HG03039 (cell line): ENCODE results near the gene PALLD.

Experiments
- ATAC-seq: cut with Tn5 transposase; IDR thresholded peaks from one replicate; pipeline ENCODE4 v1.9.1; 2021; ENCODE audit warnings: mild to moderate bottlenecking, moderate library complexity; ENCODE audit not compliant: unreplicated experiment

PALLD gene

GRCh38 chr4:168880811-168881595, 384.2 kb downstream of the PALLD start:
- ATAC-seq = peak; percentile 69

- ATAC-seq = no peak
Observed at GRCh38 chr4:168881781-168882420, 385.0 kb downstream of the PALLD start.

GRCh38 chr4:168882650-168883233, 385.9 kb downstream of the PALLD start:
- no peak for ATAC-seq

GRCh38 chr4:168883513-168883912, 386.7 kb downstream of the PALLD start:
- no peak for ATAC-seq

- ATAC-seq = no peak
Observed at GRCh38 chr4:168884251-168885124, 387.6 kb downstream of the PALLD start.

- no peak for ATAC-seq
Observed at GRCh38 chr4:168885400-168885799, 388.5 kb downstream of the PALLD start.

GRCh38 chr4:168886351-168886750, 389.5 kb downstream of the PALLD start:
- ATAC-seq = no peak

GRCh38 chr4:168887809-168888208, 391.0 kb downstream of the PALLD start:
- no peak for ATAC-seq

GRCh38 chr4:168888715-168889215, 391.9 kb downstream of the PALLD start:
- no peak for ATAC-seq

GRCh38 chr4:168891086-168891485, 394.2 kb downstream of the PALLD start:
- ATAC-seq = no peak

- no peak for ATAC-seq
Observed at GRCh38 chr4:168891688-168892087, 394.8 kb downstream of the PALLD start.

GRCh38 chr4:168892475-168892874, 395.6 kb downstream of the PALLD start:
- ATAC-seq = no peak

GRCh38 chr4:168893205-168893604, 396.4 kb downstream of the PALLD start:
- ATAC-seq = no peak

- no peak for ATAC-seq
Observed at GRCh38 chr4:168893807-168894206, 397.0 kb downstream of the PALLD start.

- no peak for ATAC-seq
Observed at GRCh38 chr4:168900080-168900479, 403.2 kb downstream of the PALLD start.

GRCh38 chr4:168907119-168907698, 410.4 kb downstream of the PALLD start:
- ATAC-seq = no peak

- no peak for ATAC-seq
Observed at GRCh38 chr4:168908093-168908492, 411.2 kb downstream of the PALLD start.

- ATAC-seq = no peak
Observed at GRCh38 chr4:168908851-168909273, 412.0 kb downstream of the PALLD start.

- ATAC-seq = no peak
Observed at GRCh38 chr4:168914095-168914494, 417.2 kb downstream of the PALLD start.

- no peak for ATAC-seq
Observed at GRCh38 chr4:168917138-168917779, 420.4 kb downstream of the PALLD start.
